ENCODE measurements around the gene WRNIP1.

GRCh38 chr6:2786269-2786668 lies 21.1 kb downstream of the WRNIP1 start:
- TF ChIP-seq EP300 (IDR thresholded peaks at IDR 0.05; ENCODE audit: borderline replicate concordance) (no peak), YY1 (IDR thresholded peaks at IDR 0.05; ENCODE audit: low read depth) (no peak), CREB1 (IDR thresholded peaks at IDR 0.05; ENCODE audit: low read depth) (no peak), USF1 (IDR thresholded peaks at IDR 0.05) (no peak)

Measured in Ishikawa (cell line).